Skeletal muscle satellite cell (primary cell): ENCODE measurements around the gene NECTIN1.

ENCODE experiments used
- H3K27me3 ChIP-seq: 2 replicates; pipeline ENCODE4 v1.7.0; 2013; ENCODE audit warnings: low read length; ENCODE audit not compliant: control insufficient read depth, insufficient read depth
- H3K36me3 ChIP-seq: 2 replicates; pipeline ENCODE4 v1.7.0; 2013; ENCODE audit warnings: mild to moderate bottlenecking, control low read depth, low read length; ENCODE audit not compliant: insufficient read depth
- H3K4me1 ChIP-seq: 2 replicates; pipeline ENCODE4 v1.7.0; 2013; ENCODE audit warnings: low read length; ENCODE audit not compliant: control insufficient read depth, insufficient read depth
- H3K4me2 ChIP-seq: 2 replicates; pipeline ENCODE4 v1.7.0; 2013; ENCODE audit warnings: mild to moderate bottlenecking, low read length
- H3K4me3 ChIP-seq: 2 replicates; pipeline ENCODE4 v1.7.0; 2013; ENCODE audit warnings: low read length
- H3K9ac ChIP-seq: 2 replicates; pipeline ENCODE4 v1.7.0; 2013; ENCODE audit warnings: mild to moderate bottlenecking, low read depth, low read length, moderate library complexity
- H3K9me3 ChIP-seq: replicated peaks from 2 replicates; pipeline ENCODE4 v1.7.0; 2013; ENCODE audit warnings: mild to moderate bottlenecking, control low read depth, low read length

Gene NECTIN1

GRCh38 chr11:119624629-119625028 lies 104.4 kb downstream of the NECTIN1 start:
- no peak overlapping the region for H3K4me2 ChIP-seq
- peaks cover 13% of the 10 kb centered on the region for H3K27me3 ChIP-seq
- H3K9me3 ChIP-seq: no peaks in the 10 kb centered on the region
- no peaks in the 10 kb centered on the region for H3K36me3 ChIP-seq
- H3K4me3 ChIP-seq: no peak overlapping the region
- no peak overlapping the region for H3K9ac ChIP-seq
- H3K4me1 ChIP-seq: peaks cover 12% of the 10 kb centered on the region

GRCh38 chr11:119624102-119624615 lies 104.8 kb downstream of the NECTIN1 start:
- no peak overlapping the region for H3K4me3 ChIP-seq
- H3K9me3 ChIP-seq: no peaks in the 10 kb centered on the region
- peaks cover 15% of the 10 kb centered on the region for H3K27me3 ChIP-seq
- H3K4me2 ChIP-seq: no peak overlapping the region
- no peaks in the 10 kb centered on the region for H3K36me3 ChIP-seq
- peaks cover 12% of the 10 kb centered on the region for H3K4me1 ChIP-seq
- H3K9ac ChIP-seq: no peak overlapping the region

GRCh38 chr11:119623682-119624081 lies 105.3 kb downstream of the NECTIN1 start:
- Histone ChIP-seq H3K4me2 (no peak overlapping the region), H3K36me3 (no peaks in the 10 kb centered on the region), H3K9me3 (no peaks in the 10 kb centered on the region), H3K9ac (no peak overlapping the region), H3K4me3 (no peak overlapping the region), H3K27me3 (peaks cover 17% of the 10 kb centered on the region), H3K4me1 (peaks cover 12% of the 10 kb centered on the region)

- Histone ChIP-seq H3K9ac (no peak overlapping the region), H3K4me3 (no peak overlapping the region), H3K36me3 (no peaks in the 10 kb centered on the region), H3K4me1 (peaks cover 12% of the 10 kb centered on the region), H3K27me3 (peaks cover 14% of the 10 kb centered on the region), H3K4me2 (no peak overlapping the region), H3K9me3 (no peaks in the 10 kb centered on the region)
These were observed 106.4 kb downstream of the NECTIN1 start for GRCh38 chr11:119622454-119623143.

GRCh38 chr11:119619665-119620064 lies 109.3 kb downstream of the NECTIN1 start:
- Histone ChIP-seq H3K4me2 (no peak overlapping the region), H3K9me3 (no peaks in the 10 kb centered on the region), H3K9ac (no peak overlapping the region), H3K36me3 (no peaks in the 10 kb centered on the region), H3K27me3 (peaks cover 10% of the 10 kb centered on the region), H3K4me1 (peaks cover 20% of the 10 kb centered on the region), H3K4me3 (no peak overlapping the region)

- H3K27me3 ChIP-seq: peaks cover 10% of the 10 kb centered on the region
- H3K4me2 ChIP-seq: no peak overlapping the region
- no peaks in the 10 kb centered on the region for H3K9me3 ChIP-seq
- no peak overlapping the region for H3K4me3 ChIP-seq
- no peaks in the 10 kb centered on the region for H3K36me3 ChIP-seq
- peaks cover 20% of the 10 kb centered on the region for H3K4me1 ChIP-seq
- no peak overlapping the region for H3K9ac ChIP-seq
These were observed 110.6 kb downstream of the NECTIN1 start for GRCh38 chr11:119618208-119618909.

GRCh38 chr11:119617340-119617713 lies 111.7 kb downstream of the NECTIN1 start:
- Histone ChIP-seq H3K36me3 (no peaks in the 10 kb centered on the region), H3K4me1 (peaks cover 20% of the 10 kb centered on the region), H3K9me3 (no peaks in the 10 kb centered on the region), H3K27me3 (peaks cover 16% of the 10 kb centered on the region), H3K4me3 (no peak overlapping the region), H3K9ac (no peak overlapping the region), H3K4me2 (no peak overlapping the region)

- Histone ChIP-seq H3K4me1 (peaks cover 20% of the 10 kb centered on the region), H3K27me3 (peaks cover 16% of the 10 kb centered on the region), H3K4me2 (no peak overlapping the region), H3K36me3 (no peaks in the 10 kb centered on the region), H3K9ac (no peak overlapping the region), H3K4me3 (no peak overlapping the region), H3K9me3 (no peaks in the 10 kb centered on the region)
These were observed 112.2 kb downstream of the NECTIN1 start for GRCh38 chr11:119616586-119617339.

GRCh38 chr11:119615882-119616196 lies 113.2 kb downstream of the NECTIN1 start:
- no peak overlapping the region for H3K4me3 ChIP-seq
- H3K27me3 ChIP-seq: peaks cover 16% of the 10 kb centered on the region
- H3K9ac ChIP-seq: peak overlapping the region; percentile 23
- H3K36me3 ChIP-seq: no peaks in the 10 kb centered on the region
- peak overlapping the region; percentile 47 for H3K4me2 ChIP-seq
- H3K9me3 ChIP-seq: no peaks in the 10 kb centered on the region
- peaks cover 20% of the 10 kb centered on the region for H3K4me1 ChIP-seq

- H3K4me3 ChIP-seq: no peak overlapping the region
- peaks cover 16% of the 10 kb centered on the region for H3K27me3 ChIP-seq
- H3K9ac ChIP-seq: peak overlapping the region; percentile 23
- no peaks in the 10 kb centered on the region for H3K9me3 ChIP-seq
- peak overlapping the region; percentile 47 for H3K4me2 ChIP-seq
- H3K36me3 ChIP-seq: no peaks in the 10 kb centered on the region
- H3K4me1 ChIP-seq: peaks cover 20% of the 10 kb centered on the region
These were observed 113.8 kb downstream of the NECTIN1 start for GRCh38 chr11:119615003-119615881.
